Measurements from ENCODE around the gene SCARB1.

The SCARB1 gene

GRCh38 chr12:124811633-124812032 is 52.0 kb downstream of the SCARB1 start:
- no peaks in the 10 kb centered on the region for H3K9me3 ChIP-seq (ENCODE audit: control insufficient read depth, low read depth, low read length)
- H3K27me3 ChIP-seq (ENCODE audit: control insufficient read depth, insufficient read depth, low read length): no peaks in the 10 kb centered on the region
- H3K9ac ChIP-seq (ENCODE audit: low read length): no peak overlapping the region
- peaks cover 9% of the 10 kb centered on the region for H3K36me3 ChIP-seq (ENCODE audit: control insufficient read depth, low read depth, low read length)
- H3K27ac ChIP-seq (ENCODE audit: low read length): no peak overlapping the region
- H3K4me1 ChIP-seq (ENCODE audit: control insufficient read depth, low read depth, low read length): no peaks in the 10 kb centered on the region
- H3K4me3 ChIP-seq (ENCODE audit: low read length): no peak overlapping the region

GRCh38 chr12:124809878-124810277 is 53.8 kb downstream of the SCARB1 start:
- Histone ChIP-seq H3K9ac (ENCODE audit: low read length) (no peak overlapping the region), H3K27ac (ENCODE audit: low read length) (no peak overlapping the region), H3K9me3 (ENCODE audit: control insufficient read depth, low read depth, low read length) (no peaks in the 10 kb centered on the region), H3K4me3 (ENCODE audit: low read length) (no peak overlapping the region), H3K4me1 (ENCODE audit: control insufficient read depth, low read depth, low read length) (no peaks in the 10 kb centered on the region), H3K36me3 (ENCODE audit: control insufficient read depth, low read depth, low read length) (peaks cover 9% of the 10 kb centered on the region), H3K27me3 (ENCODE audit: control insufficient read depth, insufficient read depth, low read length) (no peaks in the 10 kb centered on the region)

DNA sequence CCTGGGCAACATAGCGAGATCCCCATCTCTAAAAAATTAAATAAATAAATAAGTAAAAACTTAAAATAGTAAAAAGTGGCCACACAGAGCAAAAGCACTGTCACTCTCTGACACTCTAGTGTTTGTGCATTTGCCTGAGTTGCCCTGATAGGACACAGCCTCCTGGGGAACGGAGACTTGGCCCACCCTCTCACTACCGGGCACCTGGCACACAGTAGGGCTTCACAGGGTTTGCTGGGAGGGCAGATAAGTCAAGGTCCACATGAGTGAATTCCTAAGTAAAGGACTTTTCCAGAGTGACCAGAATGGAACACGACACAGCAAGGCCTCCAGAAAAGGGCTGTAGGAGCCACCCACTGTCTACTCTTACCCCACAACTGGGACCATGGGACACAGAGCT is 54.3 kb downstream of the SCARB1 start:
- H3K36me3 ChIP-seq (ENCODE audit: control insufficient read depth, low read depth, low read length): peaks cover 9% of the 10 kb centered on the region
- H3K9ac ChIP-seq (ENCODE audit: low read length): no peak overlapping the region
- no peaks in the 10 kb centered on the region for H3K9me3 ChIP-seq (ENCODE audit: control insufficient read depth, low read depth, low read length)
- no peaks in the 10 kb centered on the region for H3K27me3 ChIP-seq (ENCODE audit: control insufficient read depth, insufficient read depth, low read length)
- no peaks in the 10 kb centered on the region for H3K4me1 ChIP-seq (ENCODE audit: control insufficient read depth, low read depth, low read length)
- H3K4me3 ChIP-seq (ENCODE audit: low read length): no peak overlapping the region
- no peak overlapping the region for H3K27ac ChIP-seq (ENCODE audit: low read length)

DNA sequence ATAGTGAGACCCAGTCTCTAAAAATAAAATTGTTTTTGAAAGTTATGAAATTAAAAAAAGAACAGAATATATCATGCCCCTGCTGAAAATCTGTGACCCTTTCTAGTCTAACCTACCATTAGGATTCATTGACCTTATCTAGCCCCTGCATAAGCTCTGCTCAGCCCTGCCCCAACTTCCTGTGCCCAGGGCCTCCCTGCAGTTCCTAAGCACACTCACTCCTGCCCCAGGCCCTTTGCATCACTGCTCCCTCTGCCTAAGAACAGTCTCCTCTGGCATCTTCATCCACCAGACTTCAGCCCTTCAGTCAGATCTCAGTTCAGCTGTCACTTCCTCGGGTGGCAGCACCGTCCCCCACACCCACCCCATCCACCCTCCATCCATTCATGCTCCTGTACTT is 55.4 kb downstream of the SCARB1 start:
- Histone ChIP-seq H3K9ac (ENCODE audit: low read length) (no peak overlapping the region), H3K27me3 (ENCODE audit: control insufficient read depth, insufficient read depth, low read length) (no peaks in the 10 kb centered on the region), H3K4me3 (ENCODE audit: low read length) (no peak overlapping the region), H3K36me3 (ENCODE audit: control insufficient read depth, low read depth, low read length) (peaks cover 3% of the 10 kb centered on the region), H3K27ac (ENCODE audit: low read length) (no peak overlapping the region), H3K4me1 (ENCODE audit: control insufficient read depth, low read depth, low read length) (no peaks in the 10 kb centered on the region), H3K9me3 (ENCODE audit: control insufficient read depth, low read depth, low read length) (no peaks in the 10 kb centered on the region)

DNA sequence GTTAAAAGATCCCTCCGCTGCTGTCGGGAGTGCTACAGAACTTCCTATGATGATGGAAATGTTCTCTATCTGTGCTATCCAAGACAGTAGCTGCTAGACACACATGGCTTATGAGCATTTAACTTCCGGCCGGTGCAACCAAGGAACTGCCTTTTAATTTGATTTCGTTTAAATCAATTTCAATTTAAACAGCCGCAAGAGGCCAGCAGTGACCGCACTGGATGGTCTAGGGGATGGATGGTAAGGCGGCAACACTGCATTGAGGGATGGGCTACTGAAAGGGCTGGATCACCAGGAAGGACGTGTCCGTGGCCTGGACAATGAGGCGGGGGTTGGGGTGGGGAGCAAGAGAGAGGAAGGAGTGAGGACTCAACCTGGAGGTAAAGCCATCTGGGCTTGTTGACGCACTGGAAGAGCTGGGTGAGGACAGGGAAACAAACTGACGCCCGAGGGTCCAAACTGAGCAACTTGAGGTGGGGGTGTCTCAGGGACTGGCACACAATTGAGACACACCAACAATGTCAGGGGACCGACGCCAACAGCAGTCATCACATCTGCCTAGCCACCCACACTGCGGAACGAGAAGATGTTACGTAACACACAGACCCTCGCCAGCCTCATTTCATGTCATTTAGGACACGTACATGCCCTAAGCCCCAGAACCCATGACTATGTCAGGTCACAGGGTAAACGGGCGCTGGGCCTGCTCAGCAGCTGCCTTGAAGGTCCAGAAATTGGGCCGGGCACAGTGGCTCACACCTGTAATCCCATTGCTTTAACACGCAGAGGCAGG is 57.6 kb downstream of the SCARB1 start:
- Histone ChIP-seq H3K27ac (ENCODE audit: low read length) (no peak overlapping the region), H3K9me3 (ENCODE audit: control insufficient read depth, low read depth, low read length) (no peaks in the 10 kb centered on the region), H3K27me3 (ENCODE audit: control insufficient read depth, insufficient read depth, low read length) (no peaks in the 10 kb centered on the region), H3K4me1 (ENCODE audit: control insufficient read depth, low read depth, low read length) (no peaks in the 10 kb centered on the region), H3K36me3 (ENCODE audit: control insufficient read depth, low read depth, low read length) (peaks cover 3% of the 10 kb centered on the region), H3K4me3 (ENCODE audit: low read length) (no peak overlapping the region), H3K9ac (ENCODE audit: low read length) (no peak overlapping the region)

GRCh38 chr12:124805050-124805449 is 58.6 kb downstream of the SCARB1 start:
- Histone ChIP-seq H3K4me1 (ENCODE audit: control insufficient read depth, low read depth, low read length) (no peaks in the 10 kb centered on the region), H3K4me3 (ENCODE audit: low read length) (no peak overlapping the region), H3K27me3 (ENCODE audit: control insufficient read depth, insufficient read depth, low read length) (no peaks in the 10 kb centered on the region), H3K9ac (ENCODE audit: low read length) (no peak overlapping the region), H3K36me3 (ENCODE audit: control insufficient read depth, low read depth, low read length) (peaks cover 3% of the 10 kb centered on the region), H3K27ac (ENCODE audit: low read length) (no peak overlapping the region), H3K9me3 (ENCODE audit: control insufficient read depth, low read depth, low read length) (no peaks in the 10 kb centered on the region)

DNA sequence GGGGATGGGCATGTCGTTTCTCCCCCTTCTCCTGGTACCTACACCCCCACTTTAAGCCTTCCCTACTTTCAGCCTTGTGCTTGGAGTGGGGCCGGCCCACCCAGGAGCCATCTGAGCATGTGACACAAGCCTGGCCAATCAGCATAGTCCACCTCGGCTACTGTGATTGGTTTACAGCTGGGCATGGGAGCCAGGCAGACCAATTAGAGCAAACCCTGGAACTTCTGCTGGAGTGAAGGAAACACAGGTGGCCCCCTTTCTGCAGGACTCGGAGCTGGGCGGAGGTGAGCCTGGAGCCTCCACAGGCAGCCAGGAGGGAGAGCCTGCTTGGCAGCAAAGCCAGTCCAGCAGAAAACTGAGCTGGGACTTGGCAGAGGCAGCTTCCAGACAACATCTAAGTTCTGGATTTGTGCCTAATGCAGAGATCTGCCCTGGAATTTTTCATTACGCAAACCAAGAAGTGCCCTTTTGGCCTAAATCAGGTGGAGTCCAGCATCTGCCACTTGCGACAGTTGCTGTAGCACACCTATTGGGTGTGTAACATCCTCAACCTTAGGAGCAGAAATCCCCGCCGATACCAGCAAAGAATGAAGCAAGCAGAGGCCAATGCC is 59.5 kb downstream of the SCARB1 start:
- no peak overlapping the region for H3K4me3 ChIP-seq (ENCODE audit: low read length)
- H3K36me3 ChIP-seq (ENCODE audit: control insufficient read depth, low read depth, low read length): no peaks in the 10 kb centered on the region
- no peak overlapping the region for H3K27ac ChIP-seq (ENCODE audit: low read length)

DNA sequence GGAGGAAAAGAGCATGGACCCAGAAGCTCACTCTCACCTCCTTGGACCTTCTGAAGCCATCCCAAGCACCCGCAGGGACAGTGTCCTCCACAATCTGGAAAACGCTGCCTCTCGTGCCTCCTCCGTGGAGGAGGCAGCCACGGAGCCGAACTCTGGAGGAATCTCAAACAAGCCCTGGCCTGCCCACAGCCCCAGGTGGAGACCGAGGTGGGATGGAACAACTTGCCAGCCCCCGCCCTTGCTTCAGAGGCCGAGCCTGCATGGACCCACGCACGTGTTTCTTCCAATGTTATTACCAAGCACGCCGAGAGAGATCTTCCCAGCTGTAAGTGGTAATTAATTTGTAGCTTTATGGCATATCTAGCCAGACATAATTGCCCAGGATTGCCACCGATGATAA is 61.3 kb downstream of the SCARB1 start:
- Histone ChIP-seq H3K9me3 (ENCODE audit: control insufficient read depth, low read depth, low read length) (no peaks in the 10 kb centered on the region), H3K9ac (ENCODE audit: low read length) (no peak overlapping the region), H3K36me3 (ENCODE audit: control insufficient read depth, low read depth, low read length) (no peaks in the 10 kb centered on the region), H3K4me1 (ENCODE audit: control insufficient read depth, low read depth, low read length) (peaks cover 4% of the 10 kb centered on the region), H3K27me3 (ENCODE audit: control insufficient read depth, insufficient read depth, low read length) (no peaks in the 10 kb centered on the region), H3K4me3 (ENCODE audit: low read length) (no peak overlapping the region), H3K27ac (ENCODE audit: low read length) (no peak overlapping the region)

More for the DNA sequence above, 59.5 kb downstream of the SCARB1 start:
- Histone ChIP-seq H3K9ac (ENCODE audit: low read length) (no peak overlapping the region), H3K4me1 (ENCODE audit: control insufficient read depth, low read depth, low read length) (no peaks in the 10 kb centered on the region), H3K9me3 (ENCODE audit: control insufficient read depth, low read depth, low read length) (no peaks in the 10 kb centered on the region), H3K27me3 (ENCODE audit: control insufficient read depth, insufficient read depth, low read length) (no peaks in the 10 kb centered on the region)

DNA sequence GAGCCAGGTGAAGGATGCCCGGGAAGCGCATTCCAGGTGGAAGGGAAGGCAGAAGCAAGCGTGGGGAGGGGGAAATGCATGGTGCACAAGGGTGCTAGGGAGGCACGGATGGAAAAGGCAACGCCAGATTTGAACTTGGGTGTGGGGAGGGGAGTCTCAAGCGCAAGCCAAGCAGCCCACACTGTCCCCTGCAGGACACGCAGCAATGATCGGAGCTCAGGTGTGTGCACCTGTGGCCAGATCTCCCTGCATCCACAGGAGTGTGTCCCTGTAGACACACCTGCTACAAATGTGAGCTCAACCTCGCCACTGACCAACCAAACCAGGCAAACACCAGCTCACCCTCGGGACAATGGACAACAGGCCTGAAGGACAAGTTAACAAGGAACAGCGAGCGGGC is 63.2 kb downstream of the SCARB1 start:
- no peak overlapping the region for H3K9ac ChIP-seq (ENCODE audit: low read length)
- H3K36me3 ChIP-seq (ENCODE audit: control insufficient read depth, low read depth, low read length): no peaks in the 10 kb centered on the region
- H3K9me3 ChIP-seq (ENCODE audit: control insufficient read depth, low read depth, low read length): no peaks in the 10 kb centered on the region
- H3K27me3 ChIP-seq (ENCODE audit: control insufficient read depth, insufficient read depth, low read length): no peaks in the 10 kb centered on the region
- no peak overlapping the region for H3K27ac ChIP-seq (ENCODE audit: low read length)
- H3K4me3 ChIP-seq (ENCODE audit: low read length): no peak overlapping the region
- H3K4me1 ChIP-seq (ENCODE audit: control insufficient read depth, low read depth, low read length): peaks cover 13% of the 10 kb centered on the region

GRCh38 chr12:124797321-124797720 is 66.3 kb downstream of the SCARB1 start:
- no peaks in the 10 kb centered on the region for H3K9me3 ChIP-seq (ENCODE audit: control insufficient read depth, low read depth, low read length)

DNA sequence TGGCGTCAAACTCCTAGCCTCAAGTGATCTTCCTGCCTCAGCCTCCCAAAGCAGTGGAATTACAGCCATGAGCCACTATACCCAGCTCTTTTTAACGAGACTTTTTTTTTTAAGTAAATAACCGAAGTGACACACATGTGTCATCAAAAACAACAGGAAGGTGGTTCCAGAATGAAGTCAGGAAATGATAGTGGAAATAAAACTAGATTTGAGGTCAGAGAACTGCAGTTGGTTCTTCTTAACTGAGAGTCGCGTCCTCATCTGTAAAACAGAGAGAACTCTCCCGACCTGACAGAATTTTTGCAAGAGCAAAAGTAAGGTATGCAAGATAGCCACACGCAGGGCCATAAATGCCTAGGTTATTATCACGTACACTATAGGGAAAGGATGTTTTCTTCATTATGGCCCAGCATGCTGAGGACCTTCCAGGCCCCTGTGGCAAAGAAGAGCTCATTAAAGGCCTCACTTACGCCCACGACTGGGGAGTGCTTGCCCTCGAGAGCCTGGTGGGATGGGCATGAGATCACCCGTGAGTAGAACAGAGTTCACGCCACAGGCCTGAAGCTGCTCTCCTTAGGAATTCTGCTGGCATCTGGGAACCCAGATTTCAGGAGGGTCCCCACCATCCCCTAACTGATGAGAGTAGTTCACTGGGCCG is 67.2 kb downstream of the SCARB1 start:
- Histone ChIP-seq H3K4me1 (ENCODE audit: control insufficient read depth, low read depth, low read length) (peaks cover 13% of the 10 kb centered on the region), H3K9me3 (ENCODE audit: control insufficient read depth, low read depth, low read length) (no peaks in the 10 kb centered on the region), H3K9ac (ENCODE audit: low read length) (no peak overlapping the region), H3K27ac (ENCODE audit: low read length) (no peak overlapping the region), H3K4me3 (ENCODE audit: low read length) (no peak overlapping the region), H3K36me3 (ENCODE audit: control insufficient read depth, low read depth, low read length) (no peaks in the 10 kb centered on the region), H3K27me3 (ENCODE audit: control insufficient read depth, insufficient read depth, low read length) (no peaks in the 10 kb centered on the region)

More at GRCh38 chr12:124797321-124797720, 66.3 kb downstream of the SCARB1 start:
- Histone ChIP-seq H3K36me3 (ENCODE audit: control insufficient read depth, low read depth, low read length) (no peaks in the 10 kb centered on the region), H3K27me3 (ENCODE audit: control insufficient read depth, insufficient read depth, low read length) (no peaks in the 10 kb centered on the region), H3K4me3 (ENCODE audit: low read length) (no peak overlapping the region), H3K27ac (ENCODE audit: low read length) (peak overlapping the region; percentile 15), H3K9ac (ENCODE audit: low read length) (peak overlapping the region; percentile 0), H3K4me1 (ENCODE audit: control insufficient read depth, low read depth, low read length) (peaks cover 13% of the 10 kb centered on the region)
